Measurements from ENCODE around the gene CCNA1.

GRCh38 chr13:36445891-36446351 is 13.6 kb downstream of the CCNA1 start:
- TF ChIP-seq POLR2A (IDR thresholded peaks at IDR 0.05) (no peak), CTCF (IDR thresholded peaks at IDR 0.05) (no peak)

Measured in lower leg skin (tissue), 3 donors.